OCI-LY1 (cell line): ENCODE data around the gene TMEM229B.

Source experiments
- CTCF ChIP-seq: fragments of 200-600 bp; sonication (generic), shearing (Covaris generic); IDR thresholded peaks from 2 replicates; pipeline ENCODE4 v1.5.1; 2017; ENCODE audit warnings: mild to moderate bottlenecking, antibody characterized with exemption, low read length, moderate library complexity, mixed read lengths
- EZH2 ChIP-seq: fragments of 200-600 bp; sonication (generic), shearing (Covaris generic); IDR thresholded peaks from 2 replicates; pipeline ENCODE4 v1.8.0; 2017; ENCODE audit warnings: borderline replicate concordance, mixed run types, mild to moderate bottlenecking, antibody characterized with exemption, low read length, moderate library complexity, mixed read lengths

GRCh38 chr14:67519406-67519805, 30.9 kb upstream of the TMEM229B start:
- TF ChIP-seq CTCF, result no peak
- TF ChIP-seq EZH2, result no peak
